ENCODE measurements around the gene IL12RB1. TPM values are rescaled to one million over a fixed set of nuclear protein-coding genes. Genes with fewer than 3 reads are reported as not detected.
A peak's percentile ranks its signal among the peaks of the same experiment; 100 is the strongest.

The IL12RB1 gene
- total and polyA plus RNA-seq, 2 of the 13 experiments (the other 11 are each of a cell fraction or from before 2014, with no cell fraction given): 0.03 to 0.04 TPM

DNA sequence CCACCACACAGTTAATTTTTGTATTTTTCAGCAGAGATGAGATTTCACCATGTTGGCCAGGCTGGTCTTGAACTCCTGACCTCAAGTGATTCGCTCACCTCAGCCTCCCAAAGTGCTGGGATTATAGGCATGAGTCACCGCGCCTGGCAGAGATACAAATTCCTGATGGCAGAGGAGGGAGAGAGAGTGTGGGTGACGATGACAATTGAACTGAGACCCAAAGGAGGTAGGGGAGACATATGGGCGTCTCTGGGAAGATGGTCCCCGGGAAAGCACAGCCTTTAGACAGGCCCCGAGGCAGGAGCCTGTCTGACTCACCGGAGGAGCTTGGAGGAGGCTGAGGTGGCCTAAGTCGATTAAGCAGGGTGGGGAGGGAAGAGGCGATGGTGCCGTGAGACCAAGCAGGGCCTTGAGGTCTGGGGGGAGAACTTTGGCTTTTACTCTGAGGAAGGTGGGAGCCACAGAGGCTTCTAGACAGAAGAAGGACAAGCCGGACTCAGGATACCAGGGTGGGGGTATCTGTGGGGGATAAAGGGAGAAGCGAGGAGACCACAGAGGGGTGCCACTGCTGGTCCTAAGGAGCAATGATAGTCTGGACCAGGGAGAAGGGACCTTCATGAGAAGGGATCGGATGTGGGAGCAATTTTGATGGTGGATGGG, 40.5 kb downstream of the IL12RB1 start:
- intact Hi-C loops (cut with micrococcal nuclease; ENCODE audit: unreplicated experiment) (no loop called here), in situ Hi-C loops (cut with HindIII; ENCODE audit: extremely low pct_ligation_motif_present, low pct_unique_long_range_greater_than_20kb) (no loop called here)
- Histone ChIP-seq H3K27me3 (ENCODE audit: control insufficient read depth in 1 of 2, insufficient read depth in 2 of 2, low read length in 2 of 2) (peaks cover 0 to 26% of the 10 kb centered on the region in 2 experiments; a peak in 2 of 5 replicates), H3K4me3 (replicated peaks in 1 of 3; ENCODE audit: insufficient read depth in 1 of 3, low read depth in 2 of 3, low read length in 3 of 3) (no peak overlapping the region), H3K4me2 (ENCODE audit: low read depth, low read length) (no peak overlapping the region), H3K36me3 (replicated peaks in 1 of 2; ENCODE audit: control insufficient read depth in 1 of 2, insufficient read depth in 2 of 2, low read length in 2 of 2) (no peaks in the 10 kb centered on the region), H3K4me1 (ENCODE audit: insufficient read depth, low read length) (peaks cover 22% of the 10 kb centered on the region), H2AFZ (ENCODE audit: low read length) (no peak overlapping the region), H4K20me1 (ENCODE audit: insufficient read depth, low read length) (no peaks in the 10 kb centered on the region), H3K27ac (ENCODE audit: extremely low read length, insufficient read depth, low read length) (no peak overlapping the region), H3K79me2 (ENCODE audit: insufficient read depth, low read length) (no peaks in the 10 kb centered on the region), H3K9ac (ENCODE audit: insufficient read depth, low read depth, low read length) (no peak overlapping the region), H3K9me3 (ENCODE audit: low read length) (peaks cover under 1% of the 10 kb centered on the region; the same call in 1 of the 2 replicates)
- ATAC-seq (no peak; the same call in 2 of the 3 replicates), DNase-seq (ENCODE audit: low spot score) (peak; percentile 31), FAIRE-seq (no peak)
- WGBS (ENCODE audit: low lambda C conversion rate): 14% methylated on average over 14 of the region's 14 CpGs
- BruUV-seq (replicated peaks): no TSS peak
- ChIA-PET CTCF (ENCODE audit: low intra/inter-chr PET ratio, low total read pairs) (no interaction called here), POLR2A (no interaction called here)
- TF ChIP-seq MLLT10 (CRISPR knock-in tag; IDR thresholded peaks at IDR 0.05) (no peak), ZNF891 (CRISPR knock-in tag; IDR thresholded peaks at IDR 0.05) (no peak), TEAD3 (CRISPR knock-in tag; optimal IDR thresholded peaks at IDR 0.05; ENCODE audit: borderline replicate concordance) (peak; percentile 30), FOSL2 (CRISPR knock-in tag; IDR thresholded peaks at IDR 0.05) (peak; percentile 89), SUZ12 (IDR thresholded peaks at IDR 0.05; ENCODE audit: low read depth, low read length) (no peak), RARA (CRISPR knock-in tag; IDR thresholded peaks at IDR 0.05) (peak; percentile 41), KLF11 (CRISPR knock-in tag; IDR thresholded peaks at IDR 0.05) (no peak)
- TF ChIP-seq, protein P1, sequence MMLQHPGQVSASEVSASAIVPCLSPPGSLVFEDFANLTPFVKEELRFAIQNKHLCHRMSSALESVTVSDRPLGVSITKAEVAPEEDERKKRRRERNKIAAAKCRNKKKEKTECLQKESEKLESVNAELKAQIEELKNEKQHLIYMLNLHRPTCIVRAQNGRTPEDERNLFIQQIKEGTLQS (CRISPR knock-in tag; IDR thresholded peaks at IDR 0.05): peak; percentile 42
- TF ChIP-seq, protein P2, sequence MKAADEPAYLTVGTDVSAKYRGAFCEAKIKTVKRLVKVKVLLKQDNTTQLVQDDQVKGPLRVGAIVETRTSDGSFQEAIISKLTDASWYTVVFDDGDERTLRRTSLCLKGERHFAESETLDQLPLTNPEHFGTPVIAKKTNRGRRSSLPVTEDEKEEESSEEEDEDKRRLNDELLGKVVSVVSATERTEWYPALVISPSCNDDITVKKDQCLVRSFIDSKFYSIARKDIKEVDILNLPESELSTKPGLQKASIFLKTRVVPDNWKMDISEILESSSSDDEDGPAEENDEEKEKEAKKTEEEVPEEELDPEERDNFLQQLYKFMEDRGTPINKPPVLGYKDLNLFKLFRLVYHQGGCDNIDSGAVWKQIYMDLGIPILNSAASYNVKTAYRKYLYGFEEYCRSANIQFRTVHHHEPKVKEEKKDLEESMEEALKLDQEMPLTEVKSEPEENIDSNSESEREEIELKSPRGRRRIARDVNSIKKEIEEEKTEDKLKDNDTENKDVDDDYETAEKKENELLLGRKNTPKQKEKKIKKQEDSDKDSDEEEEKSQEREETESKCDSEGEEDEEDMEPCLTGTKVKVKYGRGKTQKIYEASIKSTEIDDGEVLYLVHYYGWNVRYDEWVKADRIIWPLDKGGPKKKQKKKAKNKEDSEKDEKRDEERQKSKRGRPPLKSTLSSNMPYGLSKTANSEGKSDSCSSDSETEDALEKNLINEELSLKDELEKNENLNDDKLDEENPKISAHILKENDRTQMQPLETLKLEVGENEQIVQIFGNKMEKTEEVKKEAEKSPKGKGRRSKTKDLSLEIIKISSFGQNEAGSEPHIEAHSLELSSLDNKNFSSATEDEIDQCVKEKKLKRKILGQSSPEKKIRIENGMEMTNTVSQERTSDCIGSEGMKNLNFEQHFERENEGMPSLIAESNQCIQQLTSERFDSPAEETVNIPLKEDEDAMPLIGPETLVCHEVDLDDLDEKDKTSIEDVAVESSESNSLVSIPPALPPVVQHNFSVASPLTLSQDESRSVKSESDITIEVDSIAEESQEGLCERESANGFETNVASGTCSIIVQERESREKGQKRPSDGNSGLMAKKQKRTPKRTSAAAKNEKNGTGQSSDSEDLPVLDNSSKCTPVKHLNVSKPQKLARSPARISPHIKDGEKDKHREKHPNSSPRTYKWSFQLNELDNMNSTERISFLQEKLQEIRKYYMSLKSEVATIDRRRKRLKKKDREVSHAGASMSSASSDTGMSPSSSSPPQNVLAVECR (CRISPR knock-in tag; IDR thresholded peaks at IDR 0.05; ENCODE audit: borderline replicate concordance): no peak
